Testis (tissue), 3 donors: ENCODE results near the gene HLA-DPB1. TPM values are rescaled to one million over a fixed set of nuclear protein-coding genes. Genes with fewer than 3 reads are reported as not detected.

ENCODE experiments used
- DNase-seq: peaks from one replicate; pipeline ENCODE4 v3.0.0-alpha.2; 2019
- H3K27ac ChIP-seq, 2 donors: fragments of 200-600 bp; sonication (generic); one replicate each; pipeline ENCODE4 v1.5.1; 2019
- H3K27me3 ChIP-seq: fragments of 200-600 bp; sonication (generic); one replicate; pipeline ENCODE4 v1.5.1; 2019
- H3K36me3 ChIP-seq: fragments of 200-600 bp; sonication (generic); one replicate; pipeline ENCODE4 v1.5.1; 2017; ENCODE audit warnings: low read depth; ENCODE audit errors: missing control alignments
- H3K4me1 ChIP-seq: fragments of 200-600 bp; sonication (generic); one replicate; pipeline ENCODE4 v1.5.1; 2019
- H3K4me3 ChIP-seq, 2 donors: fragments of 200-600 bp; sonication (generic); one replicate each; pipeline ENCODE4 v1.5.1; 2017 to 2019
- H3K9me3 ChIP-seq: fragments of 200-600 bp; sonication (generic); one replicate; pipeline ENCODE4 v1.5.1; 2017
- POLR2A ChIP-seq: fragments of 450-650 bp; IDR thresholded peaks from one replicate; pipeline ENCODE4 v1.6.1; 2017; ENCODE audit warnings: antibody characterized with exemption, mild to moderate bottlenecking, moderate library complexity
- WGBS, 2 donors: methylation state at CpG; one replicate each; pipeline ENCODE4 v1.1.5; 2018; 5-methylcytosine and 5-hydroxymethylcytosine counted together
- intact Hi-C: fragments of 100-400 bp; cut with DNase I; formaldehyde crosslinking; loops from one replicate; pipeline ENCODE4 v1.15.1; 2023; ENCODE audit warnings: low total_unique reads
- polyA plus RNA-seq: library from polyadenylated mRNA; stranded (reverse); fragments of 350-450 nt; fragmentation: Illumina TruSeq; extraction: RNeasy Lipid Tissue Mini Kit (QIAGEN cat#74804); gene quantifications from one replicate; pipeline ENCODE4 v1.2.3, GENCODE V29; 2014; ENCODE audit warnings: low read depth, low replicate concordance; ENCODE audit not compliant: insufficient read depth
- total RNA-seq, 2 donors: library from RNA; depleted of rRNA; stranded (reverse); fragments of >200 nt; gene quantifications; one replicate each; pipeline ENCODE4 v1.2.3, GENCODE V29; 2016
- TF ChIP-seq, protein P1 (sequence below), 3 experiments: fragments of 450-650 bp in 2 of 3; fragments of 200-600 bp in 1 of 3; sonication (generic) in 1 of 3; IDR thresholded peaks; one replicate each; pipeline ENCODE4 v1.5.1; 2016 to 2019; ENCODE audit warnings: antibody characterized with exemption in 3 of 3, mild to moderate bottlenecking in 2 of 3, moderate library complexity in 1 of 3

The HLA-DPB1 gene
- total and polyA plus RNA-seq, 3 donors from 2014 or later = 14.4 to 183 (median 39.5) TPM

DNA sequence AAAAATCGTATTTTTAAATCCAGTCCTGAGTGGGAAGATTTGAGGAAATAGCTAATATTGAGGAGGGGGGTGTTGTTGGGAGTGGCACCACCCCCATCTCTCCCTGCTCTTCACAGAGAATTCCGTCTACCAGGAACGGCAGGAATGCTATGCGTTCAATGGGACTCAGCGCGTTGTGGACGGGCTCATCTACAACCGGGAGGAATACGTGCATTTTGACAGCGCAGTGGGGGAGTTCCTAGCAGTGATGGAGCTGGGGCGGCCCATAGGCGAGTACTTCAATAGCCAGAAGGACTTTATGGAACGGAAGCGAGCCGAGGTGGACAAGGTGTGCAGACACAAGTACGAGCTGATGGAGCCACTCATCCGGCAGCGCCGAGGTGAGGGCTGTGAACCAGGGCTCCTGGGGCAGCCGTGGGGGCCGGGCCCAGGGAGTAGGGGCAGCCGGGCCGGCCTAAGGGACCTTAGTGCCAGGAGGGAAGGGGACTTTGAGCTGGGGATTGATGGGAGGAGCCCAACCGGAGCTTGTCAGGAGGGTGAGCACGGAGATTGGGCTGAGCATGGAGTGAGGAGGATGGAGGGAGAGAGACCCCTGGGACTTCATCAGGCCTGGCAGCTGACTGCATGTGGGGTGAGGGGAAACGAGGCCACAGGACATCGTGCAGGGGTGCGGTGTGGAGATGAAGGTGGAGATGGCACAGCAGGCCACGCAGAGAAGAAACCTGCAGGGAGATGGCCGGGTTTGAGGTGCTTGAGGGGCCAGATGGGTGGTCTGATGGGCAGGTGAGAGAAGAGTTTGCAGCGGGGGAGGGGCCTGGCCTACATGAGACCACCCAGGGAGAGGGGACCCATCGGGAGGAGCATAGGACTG lies 41.3 kb downstream of the HLA-DPB1 start:
- H3K4me1 ChIP-seq = peaks cover 3% of the 10 kb centered on the region
- TF ChIP-seq, protein P1, sequence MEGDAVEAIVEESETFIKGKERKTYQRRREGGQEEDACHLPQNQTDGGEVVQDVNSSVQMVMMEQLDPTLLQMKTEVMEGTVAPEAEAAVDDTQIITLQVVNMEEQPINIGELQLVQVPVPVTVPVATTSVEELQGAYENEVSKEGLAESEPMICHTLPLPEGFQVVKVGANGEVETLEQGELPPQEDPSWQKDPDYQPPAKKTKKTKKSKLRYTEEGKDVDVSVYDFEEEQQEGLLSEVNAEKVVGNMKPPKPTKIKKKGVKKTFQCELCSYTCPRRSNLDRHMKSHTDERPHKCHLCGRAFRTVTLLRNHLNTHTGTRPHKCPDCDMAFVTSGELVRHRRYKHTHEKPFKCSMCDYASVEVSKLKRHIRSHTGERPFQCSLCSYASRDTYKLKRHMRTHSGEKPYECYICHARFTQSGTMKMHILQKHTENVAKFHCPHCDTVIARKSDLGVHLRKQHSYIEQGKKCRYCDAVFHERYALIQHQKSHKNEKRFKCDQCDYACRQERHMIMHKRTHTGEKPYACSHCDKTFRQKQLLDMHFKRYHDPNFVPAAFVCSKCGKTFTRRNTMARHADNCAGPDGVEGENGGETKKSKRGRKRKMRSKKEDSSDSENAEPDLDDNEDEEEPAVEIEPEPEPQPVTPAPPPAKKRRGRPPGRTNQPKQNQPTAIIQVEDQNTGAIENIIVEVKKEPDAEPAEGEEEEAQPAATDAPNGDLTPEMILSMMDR (IDR thresholded peaks at IDR 0.05) = no peak
- no peak for TF ChIP-seq POLR2A
- peaks cover 3% of the 10 kb centered on the region for H3K27me3 ChIP-seq
- H3K27ac ChIP-seq = no peak overlapping the region
- no peak overlapping the region for H3K4me3 ChIP-seq
- H3K36me3 ChIP-seq = no peaks in the 10 kb centered on the region
- H3K9me3 ChIP-seq = no peaks in the 10 kb centered on the region
- WGBS, 2 donors = 3 to 10% methylated on average over 31 to 32 of the region's 32 CpGs
- intact Hi-C loops = no loop called here
- no peak for DNase-seq

DNA sequence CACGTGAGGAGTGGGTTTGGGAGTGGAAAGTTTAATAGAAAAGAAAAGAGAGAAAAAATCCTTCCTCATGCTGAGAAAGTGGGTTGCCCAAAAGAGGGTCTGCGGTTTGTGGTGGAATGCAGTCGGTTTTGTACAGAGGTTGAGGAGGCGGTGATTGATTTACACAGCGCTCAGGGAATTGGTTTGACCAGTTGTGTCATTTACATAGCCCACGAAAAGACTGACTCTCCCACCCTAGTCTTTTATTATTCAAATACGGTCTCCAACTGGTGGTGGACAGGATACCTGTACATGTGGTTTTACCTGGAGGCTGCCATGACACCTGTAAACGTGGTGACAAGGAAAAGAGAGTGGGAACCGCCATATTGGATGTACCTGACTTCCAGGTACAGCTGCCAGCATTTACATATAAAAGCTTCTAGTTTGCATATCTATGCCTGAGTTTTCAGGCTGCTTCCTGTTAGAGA lies 42.1 kb downstream of the HLA-DPB1 start:
- Histone ChIP-seq H3K36me3 (no peaks in the 10 kb centered on the region), H3K4me1 (no peaks in the 10 kb centered on the region), H3K4me3 (no peak overlapping the region), H3K27ac (no peak overlapping the region), H3K9me3 (no peaks in the 10 kb centered on the region), H3K27me3 (peaks cover 3% of the 10 kb centered on the region)
- intact Hi-C loops = no loop called here
- no peak for DNase-seq
- 21 to 22% methylated on average over 9 of the region's 9 CpGs for WGBS, 2 donors
- TF ChIP-seq, protein P1 (IDR thresholded peaks at IDR 0.05) = no peak
- no peak for TF ChIP-seq POLR2A

DNA sequence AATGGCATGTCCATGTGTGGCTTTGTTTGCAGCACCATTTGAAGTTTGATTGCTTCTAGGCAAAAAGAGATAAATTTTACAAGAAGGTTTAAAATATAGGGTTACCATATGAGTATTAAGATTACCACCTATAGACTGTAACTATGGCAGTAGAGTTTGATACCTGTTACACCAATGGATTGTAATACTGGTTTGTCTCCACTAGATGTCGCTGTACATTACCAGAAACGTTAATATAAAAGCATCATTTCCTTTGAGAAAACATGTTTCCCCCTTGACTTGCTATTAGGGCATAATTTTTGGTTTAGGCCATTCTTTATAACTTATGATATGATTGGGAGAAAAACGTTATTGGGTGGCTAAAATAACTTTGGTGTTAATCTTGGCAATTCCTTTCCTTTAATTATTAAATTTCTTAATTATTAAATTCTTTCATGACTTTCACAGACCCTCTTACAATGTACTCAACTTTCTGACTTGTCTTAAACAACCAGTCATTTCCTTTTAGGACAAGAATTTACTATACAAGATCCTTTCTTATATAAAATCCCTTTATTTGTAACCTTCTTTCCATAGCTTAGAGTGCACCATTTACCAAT lies 42.8 kb downstream of the HLA-DPB1 start:
- H3K4me3 ChIP-seq = no peak overlapping the region
- H3K36me3 ChIP-seq = no peaks in the 10 kb centered on the region
- WGBS, 2 donors = 0 to 2% methylated on average over 3 of the region's 3 CpGs
- DNase-seq = no peak
- no peak overlapping the region for H3K27ac ChIP-seq
- H3K27me3 ChIP-seq = peaks cover 3% of the 10 kb centered on the region
- no peak for TF ChIP-seq POLR2A
- TF ChIP-seq, protein P1 (IDR thresholded peaks at IDR 0.05) = peak; percentile 68 to 96 (median 80)
- intact Hi-C loops = no loop called here
- no peaks in the 10 kb centered on the region for H3K4me1 ChIP-seq
- no peaks in the 10 kb centered on the region for H3K9me3 ChIP-seq

DNA sequence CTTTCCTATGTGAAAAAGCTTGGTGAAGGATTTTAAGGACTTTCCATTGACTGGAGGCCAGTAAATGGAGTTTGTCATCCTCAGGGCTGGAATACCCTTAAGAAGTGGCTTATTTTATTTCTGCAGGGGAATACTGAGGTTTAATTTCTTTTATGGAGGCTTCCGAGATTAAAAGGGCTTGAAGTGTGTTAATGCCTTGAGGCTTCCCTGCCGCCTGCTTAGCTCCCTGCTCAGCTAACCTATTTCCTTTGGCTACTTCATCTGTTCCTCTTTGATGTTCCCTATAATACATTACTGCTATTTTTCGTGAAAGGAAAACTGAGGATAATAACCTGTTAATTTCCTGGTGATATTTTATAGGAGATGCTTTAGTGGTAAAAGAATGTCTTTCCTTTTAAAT lies 44.2 kb downstream of the HLA-DPB1 start:
- no peak for DNase-seq
- intact Hi-C loops = no loop called here
- TF ChIP-seq, protein P1 (IDR thresholded peaks at IDR 0.05) = no peak
- no peak for TF ChIP-seq POLR2A
- H3K4me3 ChIP-seq = no peak overlapping the region
- 63 to 82% methylated on average over 3 of the region's 3 CpGs for WGBS, 2 donors
- H3K4me1 ChIP-seq = no peaks in the 10 kb centered on the region
- H3K27me3 ChIP-seq = peaks cover 3% of the 10 kb centered on the region
- H3K36me3 ChIP-seq = no peaks in the 10 kb centered on the region
- no peaks in the 10 kb centered on the region for H3K9me3 ChIP-seq
- no peak overlapping the region for H3K27ac ChIP-seq
